Tibial nerve (tissue), 3 donors: ENCODE measurements around the gene SMOC1.

Source experiments
- CTCF ChIP-seq, 5 experiments: fragments of 200-600 bp in 3 of 5; fragments of 450-650 bp in 2 of 5; sonication (generic) in 3 of 5; IDR thresholded peaks; one replicate each; pipeline ENCODE4 v1.5.1; 2016 to 2019; ENCODE audit warnings: antibody characterized with exemption in 5 of 5, mild to moderate bottlenecking in 3 of 5, moderate library complexity in 2 of 5
- POLR2A ChIP-seq, 2 donors: fragments of 450-650 bp; IDR thresholded peaks; one replicate each; pipeline ENCODE4 v1.6.1; 2017; ENCODE audit warnings: antibody characterized with exemption in 2 of 2, mild to moderate bottlenecking in 2 of 2, moderate library complexity in 2 of 2

GRCh38 chr14:70014406-70015095 lies 135.3 kb downstream of the SMOC1 start:
- TF ChIP-seq CTCF (IDR thresholded peaks at IDR 0.05) (no peak), POLR2A (IDR thresholded peaks at IDR 0.05) (no peak)
